ENCODE data around the gene TLR6.

TLR6 gene

GRCh38 chr4:38820329-38821061, 36.1 kb downstream of the TLR6 start:
- H3K27me3 ChIP-seq (replicated peaks; ENCODE audit: control insufficient read depth, insufficient read depth, low read length) = no peaks in the 10 kb centered on the region
- no peak for TF ChIP-seq CTCF (IDR thresholded peaks at IDR 0.05; ENCODE audit: insufficient read depth, low read length, poor library complexity, severe bottlenecking)
- no peaks in the 10 kb centered on the region for H3K36me3 ChIP-seq (ENCODE audit: control insufficient read depth, insufficient read depth, low read length)
- 0 out of 2 replicates have a peak overlapping the region, but pooled peaks have one; percentile 0 for H3K4me3 ChIP-seq (replicated peaks; ENCODE audit: low read depth, low read length)
- peak; percentile 66 for DNase-seq (ENCODE audit: extremely low read depth, insufficient read length)

GRCh38 chr4:38819569-38819968, 37.0 kb downstream of the TLR6 start:
- Histone ChIP-seq H3K36me3 (ENCODE audit: control insufficient read depth, insufficient read depth, low read length) (no peaks in the 10 kb centered on the region; the same call in 1 of the 2 replicates), H3K27me3 (replicated peaks; ENCODE audit: control insufficient read depth, insufficient read depth, low read length) (no peaks in the 10 kb centered on the region), H3K4me3 (replicated peaks; ENCODE audit: low read depth, low read length) (no peak overlapping the region)
- TF ChIP-seq CTCF (IDR thresholded peaks at IDR 0.05; ENCODE audit: insufficient read depth, low read length, poor library complexity, severe bottlenecking) = no peak
- peak; percentile 58 for DNase-seq (ENCODE audit: extremely low read depth, insufficient read length)

- H3K36me3 ChIP-seq (ENCODE audit: control insufficient read depth, insufficient read depth, low read length) = peaks cover 2% of the 10 kb centered on the region; the same call in 1 of the 2 replicates
- peak; percentile 74 for DNase-seq (ENCODE audit: extremely low read depth, insufficient read length)
- no peak for TF ChIP-seq CTCF (IDR thresholded peaks at IDR 0.05; ENCODE audit: insufficient read depth, low read length, poor library complexity, severe bottlenecking)
- H3K27me3 ChIP-seq (replicated peaks; ENCODE audit: control insufficient read depth, insufficient read depth, low read length) = no peaks in the 10 kb centered on the region
- H3K4me3 ChIP-seq (replicated peaks; ENCODE audit: low read depth, low read length) = no peak overlapping the region
Measured at GRCh38 chr4:38818441-38818976, 38.1 kb downstream of the TLR6 start.

GRCh38 chr4:38815885-38816782, 40.5 kb downstream of the TLR6 start:
- peaks cover 2% of the 10 kb centered on the region; the same call in 1 of the 2 replicates for H3K36me3 ChIP-seq (ENCODE audit: control insufficient read depth, insufficient read depth, low read length)
- peak; percentile 58 for DNase-seq (ENCODE audit: extremely low read depth, insufficient read length)

GRCh38 chr4:38814386-38814785, 42.2 kb downstream of the TLR6 start:
- peaks cover 2% of the 10 kb centered on the region; the same call in 1 of the 2 replicates for H3K36me3 ChIP-seq (ENCODE audit: control insufficient read depth, insufficient read depth, low read length)
- TF ChIP-seq CTCF (IDR thresholded peaks at IDR 0.05; ENCODE audit: insufficient read depth, low read length, poor library complexity, severe bottlenecking) = no peak
- H3K4me3 ChIP-seq (replicated peaks; ENCODE audit: low read depth, low read length) = no peak overlapping the region
- H3K27me3 ChIP-seq (replicated peaks; ENCODE audit: control insufficient read depth, insufficient read depth, low read length) = no peaks in the 10 kb centered on the region
- DNase-seq (ENCODE audit: extremely low read depth, insufficient read length) = no peak

More at GRCh38 chr4:38815885-38816782, 40.5 kb downstream of the TLR6 start:
- Histone ChIP-seq H3K27me3 (replicated peaks; ENCODE audit: control insufficient read depth, insufficient read depth, low read length) (no peaks in the 10 kb centered on the region), H3K4me3 (replicated peaks; ENCODE audit: low read depth, low read length) (no peak overlapping the region)
- no peak for TF ChIP-seq CTCF (IDR thresholded peaks at IDR 0.05; ENCODE audit: insufficient read depth, low read length, poor library complexity, severe bottlenecking)
